GM12878 (cell line): Measurements from ENCODE around the gene HCFC2. TPM values are rescaled to one million over a fixed set of nuclear protein-coding genes. Genes with fewer than 3 reads are reported as not detected.

Experiments used
- ATAC-seq: fragments of 200-7000 bp; cut with Tn5 transposase; 3 replicates; pipeline ENCODE4 v1.9.1; 2020; ENCODE audit warnings: mild to moderate bottlenecking, moderate library complexity
- BruUV-seq: library from RNA; stranded (reverse); fragments of 400-500 nt; replicated peaks from 2 replicates; lab custom pipeline; 2021; lab: Mats Ljungman, UMichigan
- CTCF ChIA-PET: fragments of 300-600 bp; sonication (Branson Sonifier 250); formaldehyde crosslinking; extraction: SDS; loops from one replicate; lab custom pipeline; 2021; ENCODE audit warnings: inconsistent platforms; lab: Yijun Ruan, JAX
- POLR2A ChIA-PET: fragments of 350-600 bp; formaldehyde crosslinking; extraction: SDS; loops from one replicate; lab custom pipeline; 2021; ENCODE audit warnings: inconsistent platforms; lab: Charles Lee
- RAD21 ChIA-PET: fragments of 300-600 bp; sonication (Branson Sonifier 250); formaldehyde crosslinking; loops from one replicate; lab custom pipeline; 2023; ENCODE audit warnings: antibody characterized with exemption; ENCODE audit not compliant: unreplicated experiment; lab: Charles Lee
- SMC1A ChIA-PET: fragments of 300-600 bp; sonication (Branson Sonifier 250); formaldehyde crosslinking; loops from one replicate; lab custom pipeline; 2023; ENCODE audit not compliant: unreplicated experiment, uncharacterized antibody; lab: Charles Lee
- DNase-seq: peaks from one replicate; pipeline ENCODE4 v3.0.0-alpha.2; 2011; ENCODE audit warnings: low read depth, low spot score
- FAIRE-seq: peaks from 3 replicates; lab custom pipeline; 2011; peaks lifted over from hg19 to GRCh38; lab: Jason Lieb, UNC
- H2AFZ ChIP-seq: 2 replicates; pipeline ENCODE4 v1.6.0; 2011; ENCODE audit warnings: low read depth, low read length, control low read depth; ENCODE audit not compliant: control insufficient read depth
- H3K27ac ChIP-seq: 2 replicates; pipeline ENCODE4 v1.5.1; 2011; ENCODE audit warnings: control low read depth; ENCODE audit not compliant: control insufficient read depth, insufficient read depth
- H3K27me3 ChIP-seq, 2 experiments: replicated peaks in 1 of 2; 2 replicates each; pipeline versions ENCODE4 v1.6.0 to v1.6.1; 2011; ENCODE audit warnings: low read length in 1 of 2; ENCODE audit not compliant: control insufficient read depth in 2 of 2, insufficient read depth in 2 of 2
- H3K36me3 ChIP-seq, 2 experiments: 2 replicates each; pipeline ENCODE4 v1.5.1; 2011; ENCODE audit warnings: low read length in 1 of 2; ENCODE audit not compliant: control insufficient read depth in 2 of 2, insufficient read depth in 2 of 2
- H3K4me1 ChIP-seq: 2 replicates; pipeline ENCODE4 v1.6.1; 2011; ENCODE audit warnings: mild to moderate bottlenecking, low read length, moderate library complexity, mixed read lengths; ENCODE audit not compliant: control insufficient read depth, insufficient read depth
- H3K4me2 ChIP-seq: 2 replicates; pipeline ENCODE4 v1.6.0; 2011; ENCODE audit warnings: control low read depth; ENCODE audit not compliant: control insufficient read depth, insufficient read depth
- H3K4me3 ChIP-seq: fragments of 200-600 bp; sonication (generic); 2 replicates; pipeline ENCODE4 v1.5.1; 2016
- H3K79me2 ChIP-seq: 2 replicates; pipeline ENCODE4 v1.6.0; 2011; ENCODE audit warnings: low read length; ENCODE audit not compliant: control insufficient read depth, insufficient read depth
- H3K9ac ChIP-seq: 2 replicates; pipeline ENCODE4 v1.8.0; 2011; ENCODE audit warnings: low read length, control low read depth, mixed read lengths; ENCODE audit not compliant: control insufficient read depth, insufficient read depth
- H3K9me3 ChIP-seq: replicated peaks from 3 replicates; pipeline ENCODE4 v1.5.1; 2011; ENCODE audit warnings: mild to moderate bottlenecking, low read length; ENCODE audit not compliant: control insufficient read depth, insufficient read depth
- H4K20me1 ChIP-seq: 2 replicates; pipeline ENCODE4 v1.6.0; 2011; ENCODE audit not compliant: control insufficient read depth, insufficient read depth
- BCL3 ChIP-seq: IDR thresholded peaks from 2 replicates; pipeline ENCODE4 v1.6.1; 2011; ENCODE audit warnings: borderline replicate concordance, low read depth, mild to moderate bottlenecking, moderate library complexity, low read length; ENCODE audit not compliant: insufficient read depth, poor library complexity, severe bottlenecking
- CBFB ChIP-seq: IDR thresholded peaks from 2 replicates; pipeline ENCODE4 v1.6.1; 2016; ENCODE audit warnings: antibody characterized with exemption, low read depth
- CEBPZ ChIP-seq: fragments of 150-350 bp; IDR thresholded peaks from 2 replicates; pipeline ENCODE4 v1.6.1; 2016; ENCODE audit warnings: low read depth, low read length
- CREB1 ChIP-seq: IDR thresholded peaks from 2 replicates; pipeline ENCODE4 v1.6.1; 2012; ENCODE audit warnings: low read depth, mild to moderate bottlenecking, inconsistent platforms
- FOS ChIP-seq: IDR thresholded peaks from 3 replicates; pipeline ENCODE4 v1.6.1; 2011; ENCODE audit warnings: borderline replicate concordance; ENCODE audit not compliant: insufficient read length; ENCODE audit errors: extremely low read depth
- MYC ChIP-seq: IDR thresholded peaks from 2 replicates; pipeline ENCODE4 v1.6.1; 2011; ENCODE audit warnings: mild to moderate bottlenecking, low read length, moderate library complexity, inconsistent platforms; ENCODE audit not compliant: insufficient read depth, insufficient replicate concordance, insufficient read length, severe bottlenecking
- PAX5 ChIP-seq: IDR thresholded peaks from 2 replicates; pipeline ENCODE4 v1.6.1; 2011; ENCODE audit warnings: low read depth, low read length, borderline replicate concordance
- POLR2AphosphoS5 ChIP-seq: IDR thresholded peaks from 2 replicates; pipeline ENCODE4 v1.6.1; 2011; ENCODE audit warnings: mild to moderate bottlenecking, low read length, inconsistent platforms
- RUNX3 ChIP-seq: IDR thresholded peaks from 2 replicates; pipeline ENCODE4 v1.6.1; 2012; ENCODE audit warnings: low read length, inconsistent platforms
- SREBF1 ChIP-seq: IDR thresholded peaks from 2 replicates; pipeline ENCODE4 v1.6.1; 2012; ENCODE audit warnings: mild to moderate bottlenecking, low read length
- STAT1 ChIP-seq: fragments of 450-650 bp; conservative IDR thresholded peaks from 2 replicates; pipeline ENCODE4 v1.6.1; 2014; ENCODE audit warnings: antibody characterized with exemption, mild to moderate bottlenecking
- TBL1XR1 ChIP-seq: IDR thresholded peaks from 2 replicates; pipeline ENCODE4 v1.6.1; 2012; ENCODE audit warnings: low read depth, low read length, improper control_type of control experiment
- USF1 ChIP-seq: IDR thresholded peaks from 2 replicates; pipeline ENCODE4 v1.6.1; 2011; ENCODE audit warnings: borderline replicate concordance, low read depth, mild to moderate bottlenecking, moderate library complexity, mixed read lengths, low read length; ENCODE audit not compliant: insufficient read depth; ENCODE audit errors: extremely low read length
- WGBS: methylation state at CpG from one replicate; pipeline ENCODE4 v1.1.6; 2016; ENCODE audit warnings: low lambda C conversion rate; ENCODE audit not compliant: insufficient replicate concordance, insufficient coverage; ENCODE audit errors: missing lambda C conversion rate; 5-methylcytosine and 5-hydroxymethylcytosine counted together
- in situ Hi-C: fragments of 300-500 bp; cut with MboI; formaldehyde crosslinking; loops from 9 replicates; pipeline ENCODE4 v1.14.3; 2018; ENCODE audit warnings: mixed read lengths
- intact Hi-C: fragments of 100-400 bp; cut with micrococcal nuclease; formaldehyde crosslinking; loops from one replicate; pipeline ENCODE4 v1.14.2; 2022; ENCODE audit not compliant: unreplicated experiment
- polyA plus RNA-seq, 11 experiments: library from polyadenylated mRNA; depleted of rRNA in 4 of 11; unstranded in 6 of 11; stranded (reverse) in 5 of 11; fragments of >200 nt; fragmentation: Nextera tagmentation in 4 of 11; fragmentation: Illumina TruSeq in 1 of 11; extraction: Ambion mirVana in 4 of 11; extraction: Trizol in 1 of 11; gene quantifications; 1 replicate in 1 of 11; 2 replicates in 10 of 11; pipeline versions ENCODE4 v1.2.1 to v1.2.3, GENCODE V29; 2011 to 2016; ENCODE audit warnings: inconsistent platforms in 2 of 11, missing spikeins in 2 of 11, low read depth in 1 of 11
- total RNA-seq, 4 experiments: library from RNA; depleted of rRNA in 3 of 4; stranded (reverse); fragments of >200 nt in 3 of 4; fragmentation: Illumina TruSeq in 1 of 4; extraction: Trizol in 1 of 4; gene quantifications; 2 replicates each; pipeline versions ENCODE4 v1.2.1 to v1.2.3, GENCODE V29; 2013 to 2021
- TF ChIP-seq, protein P1 (sequence below): fragments of 450-650 bp; IDR thresholded peaks from 2 replicates; pipeline ENCODE4 v1.6.1; 2017; ENCODE audit warnings: antibody characterized with exemption, mild to moderate bottlenecking, moderate library complexity

HCFC2 gene
- total and polyA plus RNA-seq, 10 of the 15 experiments (the other 5 are each of a cell fraction or from before 2014, with no cell fraction given): 1.8 to 14.2 (median 9.3) TPM

GRCh38 chr12:104063712-104064030, 660 bp upstream of the HCFC2 start:
- CTCF ChIA-PET: interaction anchor here (0.6 to 9.3 kb wide), 8 partner anchors 9 to 186 kb away, joined by 3 to 75 read pairs (median 4); partner anchors contain the start of gene GLT8D2
- FAIRE-seq (peak; percentile 84), DNase-seq (peak; percentile 15), ATAC-seq (peak; percentile 65)
- H3K9ac ChIP-seq: peak overlapping the region; percentile 82
- BruUV-seq: no TSS peak
- H2AFZ ChIP-seq: peak overlapping the region; percentile 89
- H4K20me1 ChIP-seq: no peaks in the 10 kb centered on the region
- intact Hi-C loops: loop anchor here (10.0 kb wide), 1 partner anchor 221 kb away; no protein-coding TSS in a partner anchor
- H3K27ac ChIP-seq: peak overlapping the region; percentile 81
- RAD21 ChIA-PET: interaction anchor here (0.7 to 2.4 kb wide), 10 partner anchors 21 to 225 kb away, joined by 3 to 11 read pairs (median 4); partner anchors contain the start of genes HSP90B1 and TDG
- H3K4me1 ChIP-seq: no peaks in the 10 kb centered on the region
- WGBS: 2% methylated on average over 7 of the region's 7 CpGs
- SMC1A ChIA-PET: interaction anchor here (0.7 to 2.1 kb wide), 14 partner anchors 21 to 199 kb away, joined by 3 to 11 read pairs (median 4); partner anchors contain the start of genes NFYB and TDG
- H3K4me2 ChIP-seq: peak overlapping the region; percentile 89
- H3K9me3 ChIP-seq: no peaks in the 10 kb centered on the region
- no peaks in the 10 kb centered on the region for H3K36me3 ChIP-seq
- in situ Hi-C loops: no loop called here
- H3K4me3 ChIP-seq: peak overlapping the region; percentile 88
- no peaks in the 10 kb centered on the region; a peak in 1 of 4 replicates for H3K27me3 ChIP-seq
- POLR2A ChIA-PET: interaction anchor here (0.7 to 1.6 kb wide), 11 partner anchors 17 to 271 kb away, joined by 3 to 6 read pairs (median 4); partner anchors contain the start of genes HSP90B1, NFYB and TDG
- H3K79me2 ChIP-seq: peaks cover 17% of the 10 kb centered on the region
- TF ChIP-seq TBL1XR1 (no peak), FOS (no peak), CBFB (no peak), PAX5 (no peak), MYC (no peak), SREBF1 (no peak), CREB1 (no peak), POLR2AphosphoS5 (no peak), CEBPZ (no peak), RUNX3 (no peak), BCL3 (no peak), USF1 (no peak), STAT1 (no peak)
- TF ChIP-seq, protein P1, sequence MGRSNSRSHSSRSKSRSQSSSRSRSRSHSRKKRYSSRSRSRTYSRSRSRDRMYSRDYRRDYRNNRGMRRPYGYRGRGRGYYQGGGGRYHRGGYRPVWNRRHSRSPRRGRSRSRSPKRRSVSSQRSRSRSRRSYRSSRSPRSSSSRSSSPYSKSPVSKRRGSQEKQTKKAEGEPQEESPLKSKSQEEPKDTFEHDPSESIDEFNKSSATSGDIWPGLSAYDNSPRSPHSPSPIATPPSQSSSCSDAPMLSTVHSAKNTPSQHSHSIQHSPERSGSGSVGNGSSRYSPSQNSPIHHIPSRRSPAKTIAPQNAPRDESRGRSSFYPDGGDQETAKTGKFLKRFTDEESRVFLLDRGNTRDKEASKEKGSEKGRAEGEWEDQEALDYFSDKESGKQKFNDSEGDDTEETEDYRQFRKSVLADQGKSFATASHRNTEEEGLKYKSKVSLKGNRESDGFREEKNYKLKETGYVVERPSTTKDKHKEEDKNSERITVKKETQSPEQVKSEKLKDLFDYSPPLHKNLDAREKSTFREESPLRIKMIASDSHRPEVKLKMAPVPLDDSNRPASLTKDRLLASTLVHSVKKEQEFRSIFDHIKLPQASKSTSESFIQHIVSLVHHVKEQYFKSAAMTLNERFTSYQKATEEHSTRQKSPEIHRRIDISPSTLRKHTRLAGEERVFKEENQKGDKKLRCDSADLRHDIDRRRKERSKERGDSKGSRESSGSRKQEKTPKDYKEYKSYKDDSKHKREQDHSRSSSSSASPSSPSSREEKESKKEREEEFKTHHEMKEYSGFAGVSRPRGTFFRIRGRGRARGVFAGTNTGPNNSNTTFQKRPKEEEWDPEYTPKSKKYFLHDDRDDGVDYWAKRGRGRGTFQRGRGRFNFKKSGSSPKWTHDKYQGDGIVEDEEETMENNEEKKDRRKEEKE: no peak
